HepG2 (cell line): ENCODE measurements around the gene RCOR1. TPM values are rescaled to one million over a fixed set of nuclear protein-coding genes. Genes with fewer than 3 reads are reported as not detected.

Source experiments
- FOSL2 ChIP-seq: sonication (generic); formaldehyde crosslinking; IDR thresholded peaks from 2 replicates; pipeline ENCODE4 v1.4.0; 2020; ENCODE audit warnings: missing genetic modification reagents
- NR2F6 ChIP-seq, 2 experiments: IDR thresholded peaks; 2 replicates each; pipeline ENCODE4 v1.6.1; 2016; ENCODE audit warnings: antibody characterized with exemption in 1 of 2, mild to moderate bottlenecking in 1 of 2
- PHF8 ChIP-seq: sonication (generic); formaldehyde crosslinking; IDR thresholded peaks from 2 replicates; pipeline ENCODE4 v1.5.0; 2020; ENCODE audit warnings: missing genetic modification reagents
- RAD21 ChIP-seq: fragments of 450-650 bp; formaldehyde crosslinking; IDR thresholded peaks from 2 replicates; pipeline ENCODE4 v1.5.0; 2020; ENCODE audit warnings: mild to moderate bottlenecking
- RCOR2 ChIP-seq: IDR thresholded peaks from 2 replicates; pipeline ENCODE4 v1.6.1; 2016; ENCODE audit warnings: missing biosample characterization, missing genetic modification reagents
- SALL1 ChIP-seq: sonication (generic); formaldehyde crosslinking; IDR thresholded peaks from 2 replicates; pipeline ENCODE4 v1.8.0; 2022; ENCODE audit warnings: mild to moderate bottlenecking, missing genetic modification reagents
- SPEN ChIP-seq: sonication (generic); formaldehyde crosslinking; IDR thresholded peaks from 2 replicates; pipeline ENCODE4 v1.5.1; 2020; ENCODE audit warnings: low read depth, mild to moderate bottlenecking, missing genetic modification reagents
- TRIM24 ChIP-seq: sonication (generic); formaldehyde crosslinking; IDR thresholded peaks from 2 replicates; pipeline ENCODE4 v1.8.0; 2022; ENCODE audit warnings: mild to moderate bottlenecking, missing genetic modification reagents
- ZBTB1 ChIP-seq: sonication (generic); formaldehyde crosslinking; IDR thresholded peaks from 2 replicates; pipeline ENCODE4 v1.4.0; 2020; ENCODE audit warnings: missing genetic modification reagents, borderline replicate concordance
- ZBTB34 ChIP-seq: sonication (generic); formaldehyde crosslinking; IDR thresholded peaks from 2 replicates; pipeline ENCODE4 v1.8.0; 2022; ENCODE audit warnings: mild to moderate bottlenecking, missing genetic modification reagents
- ZFP36L1 ChIP-seq: sonication (generic); formaldehyde crosslinking; IDR thresholded peaks from 2 replicates; pipeline ENCODE4 v1.8.0; 2022; ENCODE audit warnings: mild to moderate bottlenecking, missing genetic modification reagents, moderate library complexity
- ZMYM2 ChIP-seq: sonication (generic); formaldehyde crosslinking; IDR thresholded peaks from 2 replicates; pipeline ENCODE4 v1.8.0; 2022; ENCODE audit warnings: mild to moderate bottlenecking, missing genetic modification reagents
- ZNF710 ChIP-seq: sonication (generic); formaldehyde crosslinking; IDR thresholded peaks from 2 replicates; pipeline ENCODE4 v1.5.0; 2020; ENCODE audit warnings: mild to moderate bottlenecking, missing genetic modification reagents, borderline replicate concordance
- ZNF75D ChIP-seq: sonication (generic); formaldehyde crosslinking; IDR thresholded peaks from 2 replicates; pipeline ENCODE4 v1.8.1; 2023; ENCODE audit warnings: missing genetic modification reagents, mild to moderate bottlenecking, borderline replicate concordance
- polyA plus RNA-seq, 8 experiments: library from polyadenylated mRNA; depleted of rRNA in 3 of 8; stranded (reverse) in 7 of 8; unstranded in 1 of 8; fragments of >200 nt; fragmentation: Illumina TruSeq in 4 of 8; extraction: Trizol in 4 of 8; gene quantifications; 2 replicates each; pipeline versions ENCODE4 v1.2.1 to v1.2.3, GENCODE V29; 2011 to 2016; ENCODE audit warnings: low read depth in 4 of 8, missing spikeins in 1 of 8, mixed read lengths in 1 of 8; ENCODE audit not compliant: insufficient read depth in 1 of 8
- total RNA-seq, 5 experiments: library from RNA; depleted of rRNA; stranded (reverse); fragments of >200 nt; fragmentation: Illumina TruSeq; extraction: Trizol; gene quantifications; 2 replicates each; pipeline ENCODE4 v1.2.3, GENCODE V29; 2016; ENCODE audit warnings: low read depth in 1 of 5
- TF ChIP-seq, protein P1 (sequence below): IDR thresholded peaks from 2 replicates; pipeline ENCODE4 v1.6.1; 2016; ENCODE audit warnings: missing compliant biosample characterization, missing genetic modification reagents, borderline replicate concordance
- TF ChIP-seq, protein P2 (sequence below): sonication (generic); formaldehyde crosslinking; IDR thresholded peaks from 2 replicates; pipeline ENCODE4 v1.4.0; 2020; ENCODE audit warnings: low read depth, missing genetic modification reagents
- TF ChIP-seq, protein P3 (sequence below): IDR thresholded peaks from 2 replicates; pipeline ENCODE4 v1.6.1; 2016; ENCODE audit warnings: missing biosample characterization, missing genetic modification reagents, low read depth

Gene RCOR1
- total and polyA plus RNA-seq, 2 of the 13 experiments (the other 11 are each of a cell fraction or from before 2014, with no cell fraction given), result 10.2 to 11.1 TPM

- no peak for TF ChIP-seq ZFP36L1 (CRISPR knock-in tag)
- 0 out of 2 replicates have a peak, but pooled peaks have one; percentile 32 for TF ChIP-seq FOSL2
- TF ChIP-seq ZNF75D (CRISPR knock-in tag), result no peak
- peak; percentile 53; the same call in 1 of the 2 replicates for TF ChIP-seq SPEN (CRISPR knock-in tag)
- TF ChIP-seq ZNF710, result peak; percentile 29; the same call in 1 of the 2 replicates
- 0 out of 2 replicates have a peak, but pooled peaks have one; percentile 19 for TF ChIP-seq RAD21 (CRISPR knock-in tag)
- TF ChIP-seq ZBTB1 (CRISPR knock-in tag), result peak; percentile 83; the same call in 1 of the 2 replicates
- TF ChIP-seq SALL1 (CRISPR knock-in tag), result peak; percentile 84
- TF ChIP-seq, protein P1, sequence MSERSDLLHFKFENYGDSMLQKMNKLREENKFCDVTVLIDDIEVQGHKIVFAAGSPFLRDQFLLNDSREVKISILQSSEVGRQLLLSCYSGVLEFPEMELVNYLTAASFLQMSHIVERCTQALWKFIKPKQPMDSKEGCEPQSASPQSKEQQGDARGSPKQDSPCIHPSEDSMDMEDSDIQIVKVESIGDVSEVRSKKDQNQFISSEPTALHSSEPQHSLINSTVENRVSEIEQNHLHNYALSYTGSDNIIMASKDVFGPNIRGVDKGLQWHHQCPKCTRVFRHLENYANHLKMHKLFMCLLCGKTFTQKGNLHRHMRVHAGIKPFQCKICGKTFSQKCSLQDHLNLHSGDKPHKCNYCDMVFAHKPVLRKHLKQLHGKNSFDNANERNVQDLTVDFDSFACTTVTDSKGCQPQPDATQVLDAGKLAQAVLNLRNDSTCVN, result peak; percentile 99
- TF ChIP-seq ZMYM2 (CRISPR knock-in tag), result peak; percentile 70; the same call in 1 of the 2 replicates
- TF ChIP-seq, protein P2, sequence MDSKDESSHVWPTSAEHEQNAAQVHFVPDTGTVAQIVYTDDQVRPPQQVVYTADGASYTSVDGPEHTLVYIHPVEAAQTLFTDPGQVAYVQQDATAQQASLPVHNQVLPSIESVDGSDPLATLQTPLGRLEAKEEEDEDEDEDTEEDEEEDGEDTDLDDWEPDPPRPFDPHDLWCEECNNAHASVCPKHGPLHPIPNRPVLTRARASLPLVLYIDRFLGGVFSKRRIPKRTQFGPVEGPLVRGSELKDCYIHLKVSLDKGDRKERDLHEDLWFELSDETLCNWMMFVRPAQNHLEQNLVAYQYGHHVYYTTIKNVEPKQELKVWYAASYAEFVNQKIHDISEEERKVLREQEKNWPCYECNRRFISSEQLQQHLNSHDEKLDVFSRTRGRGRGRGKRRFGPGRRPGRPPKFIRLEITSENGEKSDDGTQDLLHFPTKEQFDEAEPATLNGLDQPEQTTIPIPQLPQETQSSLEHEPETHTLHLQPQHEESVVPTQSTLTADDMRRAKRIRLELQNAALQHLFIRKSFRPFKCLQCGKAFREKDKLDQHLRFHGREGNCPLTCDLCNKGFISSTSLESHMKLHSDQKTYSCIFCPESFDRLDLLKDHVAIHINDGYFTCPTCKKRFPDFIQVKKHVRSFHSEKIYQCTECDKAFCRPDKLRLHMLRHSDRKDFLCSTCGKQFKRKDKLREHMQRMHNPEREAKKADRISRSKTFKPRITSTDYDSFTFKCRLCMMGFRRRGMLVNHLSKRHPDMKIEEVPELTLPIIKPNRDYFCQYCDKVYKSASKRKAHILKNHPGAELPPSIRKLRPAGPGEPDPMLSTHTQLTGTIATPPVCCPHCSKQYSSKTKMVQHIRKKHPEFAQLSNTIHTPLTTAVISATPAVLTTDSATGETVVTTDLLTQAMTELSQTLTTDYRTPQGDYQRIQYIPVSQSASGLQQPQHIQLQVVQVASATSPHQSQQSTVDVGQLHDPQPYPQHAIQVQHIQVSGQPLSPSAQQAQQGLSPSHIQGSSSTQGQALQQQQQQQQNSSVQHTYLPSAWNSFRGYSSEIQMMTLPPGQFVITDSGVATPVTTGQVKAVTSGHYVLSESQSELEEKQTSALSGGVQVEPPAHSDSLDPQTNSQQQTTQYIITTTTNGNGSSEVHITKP (CRISPR knock-in tag), result peak; percentile 62; the same call in 1 of the 2 replicates
- TF ChIP-seq, protein P3, sequence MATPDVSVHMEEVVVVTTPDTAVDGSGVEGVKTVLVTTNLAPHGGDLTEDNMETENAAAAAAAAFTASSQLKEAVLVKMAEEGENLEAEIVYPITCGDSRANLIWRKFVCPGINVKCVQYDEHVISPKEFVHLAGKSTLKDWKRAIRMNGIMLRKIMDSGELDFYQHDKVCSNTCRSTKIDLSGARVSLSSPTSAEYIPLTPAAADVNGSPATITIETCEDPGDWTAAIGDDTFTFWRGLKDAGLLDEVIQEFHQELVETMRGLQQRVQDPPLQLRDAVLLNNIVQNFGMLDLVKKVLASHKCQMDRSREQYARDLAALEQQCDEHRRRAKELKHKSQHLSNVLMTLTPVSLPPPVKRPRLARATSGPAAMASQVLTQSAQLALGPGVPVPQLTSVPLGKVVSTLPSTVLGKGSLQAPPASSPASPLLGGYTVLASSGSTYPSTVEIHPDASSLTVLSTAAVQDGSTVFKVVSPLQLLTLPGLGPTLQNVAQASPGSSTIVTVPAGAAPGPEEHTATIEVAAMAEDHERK (CRISPR knock-in tag), result no peak
- peak; percentile 49; the same call in 1 of the 2 replicates for TF ChIP-seq ZBTB34 (CRISPR knock-in tag)
- TF ChIP-seq RCOR2 (CRISPR knock-in tag), result peak; percentile 68; the same call in 1 of the 2 replicates
- TF ChIP-seq NR2F6 (IDR thresholded peaks at IDR 0.05), result no peak
- TF ChIP-seq NR2F6 (CRISPR knock-in tag; IDR thresholded peaks at IDR 0.05), result peak; percentile 29; the same call in 1 of the 2 replicates
- no peak for TF ChIP-seq TRIM24 (CRISPR knock-in tag)
- TF ChIP-seq PHF8, result peak; percentile 60
These were observed 17.9 kb upstream of the RCOR1 start (continued) for GRCh38 chr14:102574281-102575159.
